Hepatocyte (in vitro differentiated cells): ENCODE measurements around the gene CHST1. TPM values are rescaled to one million over a fixed set of nuclear protein-coding genes. Genes with fewer than 3 reads are reported as not detected.

ENCODE experiments used
- DNase-seq: peaks from one replicate; pipeline ENCODE4 v3.0.0-alpha.2; 2016; ENCODE audit warnings: low spot score
- H2AFZ ChIP-seq: fragments of 200-600 bp; sonication (generic); 2 replicates; pipeline ENCODE4 v1.6.0; 2016; ENCODE audit warnings: antibody characterized with exemption, mild to moderate bottlenecking
- H3K27ac ChIP-seq: fragments of 200-600 bp; sonication (generic); 2 replicates; pipeline ENCODE4 v1.5.1; 2016; ENCODE audit warnings: mild to moderate bottlenecking
- H3K27me3 ChIP-seq: fragments of 200-600 bp; sonication (generic); 2 replicates; pipeline ENCODE4 v1.6.1; 2016
- H3K36me3 ChIP-seq: fragments of 200-600 bp; sonication (generic); replicated peaks from 2 replicates; pipeline ENCODE4 v1.5.1; 2016; ENCODE audit warnings: low read depth; ENCODE audit not compliant: insufficient read depth
- H3K4me1 ChIP-seq: fragments of 200-600 bp; sonication (generic); 2 replicates; pipeline ENCODE4 v1.5.1; 2016; ENCODE audit warnings: mild to moderate bottlenecking, moderate library complexity; ENCODE audit not compliant: insufficient read depth
- H3K4me2 ChIP-seq: fragments of 200-600 bp; sonication (generic); 2 replicates; pipeline ENCODE4 v1.6.0; 2016
- H3K4me3 ChIP-seq: fragments of 200-600 bp; sonication (generic); 2 replicates; pipeline ENCODE4 v1.5.1; 2016; ENCODE audit warnings: mild to moderate bottlenecking
- H3K79me2 ChIP-seq: fragments of 200-600 bp; sonication (generic); 2 replicates; pipeline ENCODE4 v1.6.0; 2017; ENCODE audit warnings: mild to moderate bottlenecking
- H3K9me2 ChIP-seq: fragments of 200-600 bp; sonication (generic); replicated peaks from 2 replicates; pipeline ENCODE4 v1.6.0; 2017; ENCODE audit warnings: mild to moderate bottlenecking; ENCODE audit not compliant: insufficient read depth
- H3K9me3 ChIP-seq: fragments of 200-600 bp; sonication (generic); 2 replicates; pipeline ENCODE4 v1.5.1; 2016; ENCODE audit warnings: low read depth, mild to moderate bottlenecking
- H4K20me1 ChIP-seq: fragments of 200-600 bp; sonication (generic); 2 replicates; pipeline ENCODE4 v1.6.0; 2016; ENCODE audit warnings: mild to moderate bottlenecking; ENCODE audit not compliant: insufficient read depth, poor library complexity, severe bottlenecking
- CTCF ChIP-seq: fragments of 200-600 bp; sonication (generic); IDR thresholded peaks from 2 replicates; pipeline ENCODE4 v1.5.1; 2016; ENCODE audit warnings: antibody characterized with exemption, mild to moderate bottlenecking; ENCODE audit not compliant: poor library complexity
- EZH2 ChIP-seq: fragments of 200-600 bp; sonication (generic); IDR thresholded peaks from 2 replicates; pipeline ENCODE4 v1.6.1; 2016; ENCODE audit warnings: antibody characterized with exemption, mild to moderate bottlenecking, borderline replicate concordance
- EZH2phosphoT487 ChIP-seq: fragments of 200-600 bp; sonication (generic); IDR thresholded peaks from one replicate; pipeline ENCODE4 v1.6.1; 2018; ENCODE audit warnings: antibody characterized with exemption, mild to moderate bottlenecking, low read depth, moderate library complexity; ENCODE audit not compliant: unreplicated experiment, severe bottlenecking
- WGBS: methylation state at CpG from one replicate; pipeline ENCODE4 v1.1.6; 2016; ENCODE audit warnings: low lambda C conversion rate; ENCODE audit errors: missing lambda C conversion rate; 5-methylcytosine and 5-hydroxymethylcytosine counted together
- polyA plus RNA-seq: library from polyadenylated mRNA; unstranded; fragments of >200 nt; fragmentation: Nextera tagmentation; extraction: Ambion mirVana; gene quantifications from 2 replicates; pipeline ENCODE4 v1.2.1, GENCODE V29; 2016
- total RNA-seq: library from RNA; depleted of rRNA; stranded (reverse); fragments of >200 nt; gene quantifications from 2 replicates; pipeline ENCODE4 v1.2.3, GENCODE V29; 2014

Gene CHST1
- total and polyA plus RNA-seq, 2 experiments from 2014 or later: 1.3 to 1.9 TPM

- Histone ChIP-seq H3K9me2 (no peaks in the 10 kb centered on the region), H3K4me1 (no peaks in the 10 kb centered on the region)
Observed at GRCh38 chr11:45614196-45614828, 51.1 kb downstream of the CHST1 start.

GRCh38 chr11:45610627-45611026 lies 54.8 kb downstream of the CHST1 start:
- 74% methylated on average over 3 of the region's 3 CpGs for whole genome bisulfite sequencing
- no peaks in the 10 kb centered on the region for H3K4me1 ChIP-seq
- peaks cover 6% of the 10 kb centered on the region for H3K27me3 ChIP-seq
- no peaks in the 10 kb centered on the region for H3K9me2 ChIP-seq
- no peak overlapping the region for H3K4me2 ChIP-seq
- no peak overlapping the region for H2AFZ ChIP-seq
- TF ChIP-seq EZH2phosphoT487 (no peak), CTCF (no peak), EZH2 (no peak)
- no peak for DNase-seq
- H4K20me1 ChIP-seq: no peaks in the 10 kb centered on the region
- no peak overlapping the region for H3K27ac ChIP-seq
- H3K9me3 ChIP-seq: no peaks in the 10 kb centered on the region
- no peak overlapping the region for H3K4me3 ChIP-seq
- no peaks in the 10 kb centered on the region for H3K36me3 ChIP-seq
- no peaks in the 10 kb centered on the region for H3K79me2 ChIP-seq

More at GRCh38 chr11:45614196-45614828, 51.1 kb downstream of the CHST1 start:
- Histone ChIP-seq H3K79me2 (no peaks in the 10 kb centered on the region), H3K27me3 (peaks cover 6% of the 10 kb centered on the region), H3K9me3 (no peaks in the 10 kb centered on the region), H2AFZ (no peak overlapping the region), H4K20me1 (no peaks in the 10 kb centered on the region), H3K4me2 (no peak overlapping the region), H3K4me3 (no peak overlapping the region), H3K36me3 (no peaks in the 10 kb centered on the region), H3K27ac (no peak overlapping the region)
- DNase-seq: no peak
- TF ChIP-seq EZH2phosphoT487 (no peak), EZH2 (no peak), CTCF (no peak)
- whole genome bisulfite sequencing: 69% methylated on average over 6 of the region's 6 CpGs

GRCh38 chr11:45609902-45610301 lies 55.5 kb downstream of the CHST1 start:
- no peak for DNase-seq
- whole genome bisulfite sequencing: 37% methylated on average over 2 of the region's 2 CpGs

More at GRCh38 chr11:45609902-45610301, 55.5 kb downstream of the CHST1 start:
- H3K79me2 ChIP-seq: no peaks in the 10 kb centered on the region
- H3K4me2 ChIP-seq: no peak overlapping the region
- no peak overlapping the region for H2AFZ ChIP-seq
- H3K4me3 ChIP-seq: no peak overlapping the region
- no peak overlapping the region for H3K27ac ChIP-seq
- H3K9me2 ChIP-seq: no peaks in the 10 kb centered on the region
- TF ChIP-seq EZH2: no peak
- no peak for TF ChIP-seq EZH2phosphoT487
- no peak for TF ChIP-seq CTCF
- H3K4me1 ChIP-seq: no peaks in the 10 kb centered on the region
- H3K36me3 ChIP-seq: no peaks in the 10 kb centered on the region
- peaks cover 6% of the 10 kb centered on the region for H3K27me3 ChIP-seq
- H3K9me3 ChIP-seq: no peaks in the 10 kb centered on the region
- no peaks in the 10 kb centered on the region for H4K20me1 ChIP-seq
